ENCODE results near the gene FRAS1.

- TF ChIP-seq EZH2 (IDR thresholded peaks at IDR 0.05), result no peak
- TF ChIP-seq POLR2AphosphoS5 (IDR thresholded peaks at IDR 0.05; ENCODE audit: borderline replicate concordance, low read depth, low read length), result no peak
Observed at GRCh38 chr4:78297116-78297800, 240.1 kb downstream of the FRAS1 start.
